ENCODE results near the gene ABCA13.

Gene ABCA13

DNA sequence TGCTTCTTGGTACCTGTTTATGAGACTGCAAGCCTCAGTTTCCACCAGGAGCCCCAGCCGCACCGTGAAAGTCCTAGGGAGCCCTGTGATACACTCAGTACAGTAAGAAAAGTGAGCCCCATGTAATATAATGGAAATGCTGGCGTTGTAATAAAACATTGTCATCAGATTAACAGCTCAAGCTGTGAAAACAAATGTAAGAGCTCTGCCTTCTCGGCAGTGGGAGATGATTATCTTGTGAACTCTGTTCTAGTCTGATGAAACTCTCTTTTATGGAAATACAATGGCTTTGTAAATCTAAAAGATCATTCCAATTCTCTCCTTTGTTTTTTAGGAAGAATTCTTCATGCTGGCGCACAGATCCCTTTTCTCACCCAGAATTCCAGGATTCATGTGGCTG, 299.9 kb downstream of the ABCA13 start:
- no peak for DNase-seq (ENCODE audit: low read depth, low spot score)
- H3K27ac ChIP-seq, result no peak overlapping the region

DNA sequence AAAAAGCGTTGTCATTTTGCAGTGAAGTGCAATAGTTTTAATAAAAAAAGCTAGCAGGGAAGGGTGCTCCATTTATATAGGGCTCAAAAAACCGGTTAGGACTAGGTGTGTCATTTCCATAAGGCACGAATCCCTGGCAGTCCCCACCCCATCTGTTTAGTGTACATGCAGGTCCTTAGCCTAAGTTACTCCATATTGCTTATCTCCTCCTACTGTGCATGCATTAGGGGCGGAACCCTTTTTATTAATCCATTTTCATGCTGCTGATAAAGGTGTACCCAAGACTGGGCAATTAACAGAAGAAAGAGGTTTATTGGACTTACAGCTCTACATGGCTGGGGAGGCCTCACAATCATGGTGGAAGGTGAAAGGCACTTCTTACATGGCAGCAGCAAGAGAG, 301.4 kb downstream of the ABCA13 start:
- no peak overlapping the region for H3K27ac ChIP-seq
- no peak for DNase-seq (ENCODE audit: low read depth, low spot score)

- no peak overlapping the region for H3K27ac ChIP-seq
- no peak for DNase-seq (ENCODE audit: low read depth, low spot score)
Observed at GRCh38 chr7:48473205-48473865, 302.1 kb downstream of the ABCA13 start.

DNA sequence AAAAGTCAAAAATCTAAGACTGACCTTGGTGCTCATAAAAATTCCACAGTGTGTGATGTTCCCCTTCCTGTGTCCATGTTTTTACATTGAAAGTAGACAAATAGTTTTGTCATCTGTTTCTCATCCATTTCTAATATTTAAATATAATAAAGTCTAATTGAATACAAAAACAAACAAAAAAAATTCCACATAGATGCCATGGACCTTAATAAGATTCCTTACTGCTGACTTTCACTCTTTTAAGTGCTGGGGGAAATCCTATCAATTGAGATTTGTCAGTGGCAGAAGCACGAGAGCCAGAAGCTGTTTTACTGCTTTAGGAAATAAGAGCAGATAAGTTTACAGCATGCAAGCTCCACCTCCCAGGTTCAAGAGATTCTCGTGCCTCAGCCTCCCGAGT, 310.0 kb downstream of the ABCA13 start:
- no peak for DNase-seq (ENCODE audit: low read depth, low spot score)
- H3K27ac ChIP-seq, result no peak overlapping the region

- no peak overlapping the region for H3K27ac ChIP-seq
- DNase-seq (ENCODE audit: low read depth, low spot score), result no peak
Observed at GRCh38 chr7:48497521-48497920, 326.3 kb downstream of the ABCA13 start.

- DNase-seq (ENCODE audit: low read depth, low spot score), result no peak
- H3K27ac ChIP-seq, result no peak overlapping the region
Observed at GRCh38 chr7:48502021-48502420, 330.8 kb downstream of the ABCA13 start.

DNA sequence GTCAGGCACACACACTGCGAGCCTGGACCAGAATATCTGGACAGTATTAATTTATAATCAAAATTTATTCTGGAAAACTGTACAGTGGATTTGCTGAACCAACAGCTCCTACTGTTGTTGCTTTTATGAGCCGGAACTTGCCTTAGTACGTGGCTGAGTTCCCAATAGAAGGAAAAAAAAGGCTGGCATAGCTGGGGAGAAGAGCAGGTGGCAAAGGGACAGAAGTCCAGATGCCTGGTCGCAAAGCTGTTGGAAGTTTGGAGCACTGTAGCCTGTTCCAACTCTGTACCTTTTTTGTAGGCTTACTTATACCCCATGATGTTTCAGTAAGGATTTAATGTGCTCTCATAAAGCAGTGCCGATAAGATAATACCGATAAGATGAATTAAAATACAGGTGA, 333.8 kb downstream of the ABCA13 start:
- no peak overlapping the region for H3K27ac ChIP-seq
- no peak for DNase-seq (ENCODE audit: low read depth, low spot score)

DNA sequence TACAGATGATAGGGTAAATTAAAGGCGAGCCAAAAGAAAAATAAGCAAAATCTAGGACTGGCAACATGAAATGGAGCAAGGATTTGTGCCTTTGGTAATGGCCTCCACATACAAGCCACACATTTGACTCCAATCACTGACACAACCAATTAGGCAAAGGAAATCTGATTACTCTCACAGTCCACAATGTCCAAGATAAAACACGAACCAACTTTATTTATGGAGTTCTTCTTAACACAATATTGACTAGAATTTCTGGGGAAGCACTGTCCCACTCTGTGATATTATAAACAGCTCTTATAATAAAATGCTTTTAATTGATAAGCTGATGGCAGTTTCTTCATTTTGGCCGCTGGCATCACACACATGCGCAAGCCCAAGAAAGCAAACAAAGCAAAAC, 334.2 kb downstream of the ABCA13 start:
- no peak overlapping the region for H3K27ac ChIP-seq
- no peak for DNase-seq (ENCODE audit: low read depth, low spot score)

DNA sequence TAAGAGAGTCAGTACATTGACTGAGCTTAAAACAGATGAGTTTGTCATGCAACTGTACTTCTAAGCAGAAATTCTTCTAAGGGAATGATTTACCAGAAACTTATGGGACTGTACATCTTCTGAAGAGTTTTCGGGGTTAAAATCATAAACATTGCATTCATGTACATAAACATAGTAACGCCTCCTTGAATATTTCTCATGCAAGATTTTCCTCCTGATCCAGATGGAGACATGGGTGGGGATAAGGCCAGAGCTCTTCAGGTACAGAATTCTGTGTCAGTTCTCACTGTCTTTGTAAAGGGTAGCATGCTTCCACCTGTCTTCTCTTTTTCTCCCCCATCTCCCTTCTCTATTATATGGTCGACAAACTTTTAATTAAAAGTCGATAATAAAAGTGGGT, 335.3 kb downstream of the ABCA13 start:
- DNase-seq (ENCODE audit: low read depth, low spot score), result no peak
- H3K27ac ChIP-seq, result no peak overlapping the region

- H3K27ac ChIP-seq, result no peak overlapping the region
- DNase-seq (ENCODE audit: low read depth, low spot score), result no peak
Observed at GRCh38 chr7:48511080-48511479, 339.8 kb downstream of the ABCA13 start.

GRCh38 chr7:48512892-48513291, 341.6 kb downstream of the ABCA13 start:
- no peak for DNase-seq (ENCODE audit: low read depth, low spot score)
- no peak overlapping the region for H3K27ac ChIP-seq

DNA sequence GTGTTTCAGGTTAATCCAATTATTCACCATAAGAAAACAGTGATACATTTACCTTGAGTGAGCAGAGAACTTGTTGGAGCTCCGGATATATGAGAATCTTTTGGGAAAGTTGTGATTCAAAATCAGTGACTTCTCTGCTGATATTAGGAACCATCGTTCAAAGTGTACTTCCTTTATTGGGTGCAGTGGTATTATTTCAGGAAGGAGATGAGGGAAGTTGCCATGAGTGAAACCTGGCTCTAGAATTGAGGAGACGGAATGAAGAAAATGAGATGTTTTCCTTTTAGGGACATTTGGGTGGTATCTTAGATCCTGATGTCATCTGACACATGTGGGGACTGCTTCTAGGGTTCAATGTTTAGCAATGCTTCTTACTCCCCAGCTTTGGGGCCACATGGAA, 343.9 kb downstream of the ABCA13 start:
- no peak for DNase-seq (ENCODE audit: low read depth, low spot score)
- no peak overlapping the region for H3K27ac ChIP-seq

- DNase-seq (ENCODE audit: low read depth, low spot score), result no peak
- H3K27ac ChIP-seq, result no peak overlapping the region
Observed at GRCh38 chr7:48518092-48518491, 346.8 kb downstream of the ABCA13 start.

GRCh38 chr7:48522692-48523091, 351.4 kb downstream of the ABCA13 start:
- H3K27ac ChIP-seq, result no peak overlapping the region
- DNase-seq (ENCODE audit: low read depth, low spot score), result no peak

DNA sequence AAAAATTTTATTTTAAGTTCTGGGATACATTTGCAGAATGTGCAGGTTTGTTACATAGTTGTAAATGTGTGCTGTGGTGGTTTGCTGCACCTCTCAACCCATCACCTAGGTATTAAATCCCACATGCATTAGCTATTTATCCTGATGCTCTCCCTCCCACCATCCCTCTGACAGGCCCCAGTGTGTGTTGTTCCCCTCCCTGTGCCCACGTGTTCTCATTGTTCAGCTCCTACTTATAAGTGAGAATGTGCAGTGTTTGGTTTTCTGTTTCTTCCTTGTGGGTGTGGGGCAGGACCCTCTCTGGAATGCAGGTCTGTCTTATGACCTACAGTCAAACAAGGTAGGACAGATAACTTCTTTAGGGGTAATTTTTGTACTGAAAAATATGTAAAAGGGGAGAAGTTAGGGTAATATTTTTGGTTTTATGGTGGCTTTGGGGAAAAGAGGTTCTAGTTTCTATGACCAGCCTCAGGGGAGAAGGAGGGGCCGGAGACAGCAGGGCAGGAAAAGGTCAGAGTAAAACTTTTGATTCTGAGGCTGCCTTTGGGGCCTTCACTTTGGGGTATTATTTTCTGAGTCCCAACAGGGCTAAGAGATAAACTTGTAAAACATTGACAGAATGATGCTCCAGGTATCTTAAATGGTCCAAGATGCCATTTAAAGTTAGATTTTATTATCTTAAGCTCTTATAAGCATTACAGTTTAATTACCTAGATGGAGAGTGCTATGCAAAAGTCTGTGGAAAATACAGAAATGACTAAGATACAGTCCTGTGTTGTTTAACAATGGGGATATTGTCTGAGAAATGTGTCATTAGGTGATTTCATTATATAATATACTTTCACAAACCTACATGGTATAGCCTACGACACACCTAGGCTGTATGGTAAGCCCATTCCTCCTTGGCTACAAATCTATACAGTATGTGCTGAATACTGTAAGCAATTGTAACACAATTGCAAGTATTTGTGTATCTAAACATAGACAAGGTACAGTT, 354.8 kb downstream of the ABCA13 start:
- no peak for DNase-seq (ENCODE audit: low read depth, low spot score)
- H3K27ac ChIP-seq, result no peak overlapping the region

GRCh38 chr7:48528646-48529045, 357.4 kb downstream of the ABCA13 start:
- H3K27ac ChIP-seq, result no peak overlapping the region

DNA sequence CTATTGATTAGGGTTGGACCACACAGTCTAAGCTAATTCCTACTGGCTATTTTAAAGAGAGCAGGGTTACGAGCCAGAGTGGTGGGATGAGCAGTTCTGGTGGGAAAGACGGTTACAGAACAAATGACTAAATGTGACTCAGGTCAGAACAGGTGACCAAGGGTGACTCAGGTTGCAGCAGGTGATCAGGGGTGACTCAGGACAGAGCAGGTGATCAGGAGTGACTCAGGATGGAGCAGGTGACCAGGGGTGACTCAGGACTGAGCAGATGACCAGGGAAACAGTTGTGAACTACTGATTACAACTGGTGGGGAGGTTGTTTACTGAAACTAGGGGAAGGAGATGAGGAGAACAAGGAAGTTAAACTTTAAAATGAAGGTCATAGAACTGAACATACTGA, 366.3 kb downstream of the ABCA13 start:
- peak overlapping the region; percentile 78 for H3K27ac ChIP-seq
- peak; percentile 84 for DNase-seq (ENCODE audit: low read depth, low spot score)

More at GRCh38 chr7:48528646-48529045, 357.4 kb downstream of the ABCA13 start:
- no peak for DNase-seq (ENCODE audit: low read depth, low spot score)

GRCh38 chr7:48540746-48541145, 369.5 kb downstream of the ABCA13 start:
- no peak for DNase-seq (ENCODE audit: low read depth, low spot score)
- H3K27ac ChIP-seq, result no peak overlapping the region

- H3K27ac ChIP-seq, result no peak overlapping the region
- DNase-seq (ENCODE audit: low read depth, low spot score), result peak; percentile 43
Observed at GRCh38 chr7:48548667-48549066, 377.4 kb downstream of the ABCA13 start.

GRCh38 chr7:48551652-48552051, 380.4 kb downstream of the ABCA13 start:
- no peak for DNase-seq (ENCODE audit: low read depth, low spot score)
- H3K27ac ChIP-seq, result no peak overlapping the region

DNA sequence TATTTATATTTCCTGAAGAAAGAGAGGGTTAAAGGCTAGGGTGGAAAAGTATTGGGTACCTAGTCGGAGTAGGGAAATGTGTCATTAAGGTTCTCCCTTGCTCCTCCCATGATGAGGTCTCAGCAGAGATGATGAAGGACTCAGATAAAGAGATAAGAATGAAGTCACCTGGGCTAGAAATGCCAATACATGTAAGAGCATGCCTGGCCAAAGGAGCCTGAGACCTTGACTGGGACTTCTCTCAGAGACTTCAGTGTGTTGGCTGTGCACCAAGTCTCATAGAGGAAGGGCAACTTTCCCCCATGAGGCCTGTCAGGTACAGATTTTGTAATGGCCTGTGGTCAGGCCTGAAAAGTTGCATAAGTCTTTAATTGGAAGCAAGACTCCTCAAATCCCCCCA, 392.1 kb downstream of the ABCA13 start:
- peak; percentile 81 for DNase-seq (ENCODE audit: low read depth, low spot score)
- H3K27ac ChIP-seq, result peak overlapping the region; percentile 44
